Measurements from ENCODE around the gene DGKD.

- no peak for TF ChIP-seq CTCF (IDR thresholded peaks at IDR 0.05)
- no peak for TF ChIP-seq ATF3 (CRISPR knock-in tag; conservative IDR thresholded peaks at IDR 0.05)
- no peak for TF ChIP-seq MAX (CRISPR knock-in tag; IDR thresholded peaks at IDR 0.05)
- no peak for TF ChIP-seq NR2C2 (CRISPR knock-in tag; IDR thresholded peaks at IDR 0.05)
- no peak for TF ChIP-seq TCF7 (CRISPR knock-in tag; IDR thresholded peaks at IDR 0.05; ENCODE audit: low read depth)
- TF ChIP-seq TEAD4 (CRISPR knock-in tag; IDR thresholded peaks at IDR 0.05): no peak
- no peak for TF ChIP-seq SP1 (CRISPR knock-in tag; conservative IDR thresholded peaks at IDR 0.05)
- TF ChIP-seq NFYB (CRISPR knock-in tag; conservative IDR thresholded peaks at IDR 0.05; ENCODE audit: low read depth): no peak
- TF ChIP-seq GABPB1 (CRISPR knock-in tag; IDR thresholded peaks at IDR 0.05): no peak
- TF ChIP-seq ZNF121 (CRISPR knock-in tag; IDR thresholded peaks at IDR 0.05): no peak
Observed at GRCh38 chr2:233473878-233474277, 119.6 kb downstream of the DGKD start.
